Measurements from ENCODE around the gene DYSF.

DNA sequence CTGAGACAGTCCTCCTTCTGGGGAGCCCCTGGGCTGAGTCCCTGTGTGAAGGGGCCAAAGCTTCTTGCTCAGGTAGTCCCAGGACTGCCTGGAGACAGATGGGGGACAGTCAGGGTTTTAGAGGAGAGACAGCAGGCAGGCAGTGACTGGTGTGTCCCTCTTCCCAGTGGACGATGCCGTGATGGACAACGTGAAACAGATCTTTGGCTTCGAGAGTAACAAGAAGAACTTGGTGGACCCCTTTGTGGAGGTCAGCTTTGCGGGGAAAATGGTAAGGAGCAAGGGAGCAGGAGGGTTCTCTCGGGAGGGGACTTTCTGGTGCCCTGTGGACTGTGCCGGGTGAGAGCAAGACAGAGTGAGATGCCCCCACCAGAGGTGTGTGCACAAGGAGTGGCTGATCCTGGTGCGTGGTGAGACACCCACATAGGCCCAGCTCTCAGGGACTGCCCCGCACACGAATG lies 74.8 kb downstream of the DYSF start:
- TF ChIP-seq, protein P1, sequence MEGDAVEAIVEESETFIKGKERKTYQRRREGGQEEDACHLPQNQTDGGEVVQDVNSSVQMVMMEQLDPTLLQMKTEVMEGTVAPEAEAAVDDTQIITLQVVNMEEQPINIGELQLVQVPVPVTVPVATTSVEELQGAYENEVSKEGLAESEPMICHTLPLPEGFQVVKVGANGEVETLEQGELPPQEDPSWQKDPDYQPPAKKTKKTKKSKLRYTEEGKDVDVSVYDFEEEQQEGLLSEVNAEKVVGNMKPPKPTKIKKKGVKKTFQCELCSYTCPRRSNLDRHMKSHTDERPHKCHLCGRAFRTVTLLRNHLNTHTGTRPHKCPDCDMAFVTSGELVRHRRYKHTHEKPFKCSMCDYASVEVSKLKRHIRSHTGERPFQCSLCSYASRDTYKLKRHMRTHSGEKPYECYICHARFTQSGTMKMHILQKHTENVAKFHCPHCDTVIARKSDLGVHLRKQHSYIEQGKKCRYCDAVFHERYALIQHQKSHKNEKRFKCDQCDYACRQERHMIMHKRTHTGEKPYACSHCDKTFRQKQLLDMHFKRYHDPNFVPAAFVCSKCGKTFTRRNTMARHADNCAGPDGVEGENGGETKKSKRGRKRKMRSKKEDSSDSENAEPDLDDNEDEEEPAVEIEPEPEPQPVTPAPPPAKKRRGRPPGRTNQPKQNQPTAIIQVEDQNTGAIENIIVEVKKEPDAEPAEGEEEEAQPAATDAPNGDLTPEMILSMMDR (IDR thresholded peaks at IDR 0.05), result no peak
- no peak for TF ChIP-seq POLR2A (IDR thresholded peaks at IDR 0.05; ENCODE audit: low read depth)
- no peak for TF ChIP-seq POLR2AphosphoS5 (IDR thresholded peaks at IDR 0.05)
- no peak for TF ChIP-seq EP300 (IDR thresholded peaks at IDR 0.05)
